Tibial artery (tissue), 4 donors: Measurements from ENCODE around the gene TBXAS1.

Source experiments
- DNase-seq, 2 donors: peaks; one replicate each; pipeline ENCODE4 v3.0.0-alpha.2; 2019
- H3K27ac ChIP-seq, 2 donors: fragments of 200-600 bp; sonication (generic) in 1 of 2; 1 replicate in 1 of 2; 2 replicates in 1 of 2; pipeline ENCODE4 v1.5.1; 2018 to 2019; ENCODE audit warnings: mild to moderate bottlenecking in 1 of 2
- H3K27me3 ChIP-seq, 2 donors: fragments of 200-600 bp; sonication (generic) in 1 of 2; one replicate each; pipeline versions ENCODE4 v1.5.1 to v1.6.0; 2016 to 2019
- H3K36me3 ChIP-seq, 3 donors: fragments of 200-600 bp; sonication (generic) in 2 of 3; one replicate each; pipeline ENCODE4 v1.5.1; 2016 to 2019; ENCODE audit warnings: mild to moderate bottlenecking in 2 of 3
- H3K4me1 ChIP-seq, 4 donors: fragments of 200-600 bp; sonication (generic) in 2 of 4; 1 replicate in 3 of 4; 2 replicates in 1 of 4; pipeline ENCODE4 v1.5.1; 2016 to 2019
- H3K4me3 ChIP-seq, 2 donors: fragments of 200-600 bp; sonication (generic) in 1 of 2; 1 replicate in 1 of 2; 2 replicates in 1 of 2; pipeline ENCODE4 v1.5.1; 2018 to 2019; ENCODE audit warnings: mild to moderate bottlenecking in 2 of 2
- H3K9me3 ChIP-seq, 3 donors: fragments of 200-600 bp; sonication (generic) in 1 of 3; one replicate each; pipeline ENCODE4 v1.5.1; 2016 to 2019
- CTCF ChIP-seq, 2 experiments: fragments of 200-600 bp in 1 of 2; fragments of 450-650 bp in 1 of 2; IDR thresholded peaks; one replicate each; pipeline ENCODE4 v1.5.1; 2017 to 2019; ENCODE audit warnings: antibody characterized with exemption in 2 of 2, mild to moderate bottlenecking in 1 of 2, moderate library complexity in 1 of 2
- intact Hi-C: fragments of 100-400 bp; cut with DNase I; formaldehyde crosslinking; loops from one replicate; pipeline ENCODE4 v1.15.0; 2023; ENCODE audit warnings: low total_unique reads

The TBXAS1 gene

GRCh38 chr7:139886206-139886605, 57.1 kb downstream of the TBXAS1 start:
- no peak for TF ChIP-seq CTCF (IDR thresholded peaks at IDR 0.05)
- Histone ChIP-seq H3K27ac (no peak overlapping the region), H3K9me3 (no peaks in the 10 kb centered on the region), H3K4me1 (no peaks in the 10 kb centered on the region), H3K27me3 (no peaks in the 10 kb centered on the region), H3K36me3 (no peaks in the 10 kb centered on the region), H3K4me3 (no peak overlapping the region)
- no peak for DNase-seq
- intact Hi-C loops, result no loop called here

- Histone ChIP-seq H3K36me3 (no peaks in the 10 kb centered on the region), H3K27ac (no peak overlapping the region), H3K4me3 (no peak overlapping the region), H3K4me1 (no peaks in the 10 kb centered on the region), H3K27me3 (no peaks in the 10 kb centered on the region), H3K9me3 (no peaks in the 10 kb centered on the region)
- intact Hi-C loops, result no loop called here
- DNase-seq, result no peak
- no peak for TF ChIP-seq CTCF (IDR thresholded peaks at IDR 0.05)
Observed at GRCh38 chr7:139886899-139887298, 57.8 kb downstream of the TBXAS1 start.

DNA sequence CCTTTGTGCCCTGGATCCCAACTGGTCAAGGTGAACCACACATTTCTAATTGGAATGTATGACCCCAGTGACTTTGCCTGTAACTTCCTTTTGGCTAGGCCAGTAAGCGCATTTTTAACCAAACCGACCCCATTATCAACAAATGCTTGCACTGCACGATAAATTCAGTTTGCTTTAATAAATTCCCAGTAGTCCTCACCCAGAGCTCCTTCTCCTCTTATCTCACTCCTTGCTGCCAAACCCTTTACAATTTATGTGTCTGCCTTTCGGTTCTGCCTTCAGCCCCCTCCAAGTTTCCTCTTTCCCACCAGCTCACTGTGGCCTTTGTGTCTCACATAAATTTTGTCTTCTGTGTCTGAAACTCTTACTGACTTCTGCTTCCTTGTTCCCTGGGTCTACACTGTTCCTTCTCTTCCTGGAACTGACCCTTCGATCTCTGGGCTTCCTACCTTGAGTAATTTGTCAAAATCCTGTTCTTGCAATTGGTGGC, 59.0 kb downstream of the TBXAS1 start:
- Histone ChIP-seq H3K27me3 (no peaks in the 10 kb centered on the region), H3K4me1 (no peaks in the 10 kb centered on the region), H3K9me3 (no peaks in the 10 kb centered on the region), H3K4me3 (no peak overlapping the region), H3K27ac (no peak overlapping the region), H3K36me3 (no peaks in the 10 kb centered on the region)
- no peak for DNase-seq
- intact Hi-C loops, result no loop called here
- no peak for TF ChIP-seq CTCF (IDR thresholded peaks at IDR 0.05)

DNA sequence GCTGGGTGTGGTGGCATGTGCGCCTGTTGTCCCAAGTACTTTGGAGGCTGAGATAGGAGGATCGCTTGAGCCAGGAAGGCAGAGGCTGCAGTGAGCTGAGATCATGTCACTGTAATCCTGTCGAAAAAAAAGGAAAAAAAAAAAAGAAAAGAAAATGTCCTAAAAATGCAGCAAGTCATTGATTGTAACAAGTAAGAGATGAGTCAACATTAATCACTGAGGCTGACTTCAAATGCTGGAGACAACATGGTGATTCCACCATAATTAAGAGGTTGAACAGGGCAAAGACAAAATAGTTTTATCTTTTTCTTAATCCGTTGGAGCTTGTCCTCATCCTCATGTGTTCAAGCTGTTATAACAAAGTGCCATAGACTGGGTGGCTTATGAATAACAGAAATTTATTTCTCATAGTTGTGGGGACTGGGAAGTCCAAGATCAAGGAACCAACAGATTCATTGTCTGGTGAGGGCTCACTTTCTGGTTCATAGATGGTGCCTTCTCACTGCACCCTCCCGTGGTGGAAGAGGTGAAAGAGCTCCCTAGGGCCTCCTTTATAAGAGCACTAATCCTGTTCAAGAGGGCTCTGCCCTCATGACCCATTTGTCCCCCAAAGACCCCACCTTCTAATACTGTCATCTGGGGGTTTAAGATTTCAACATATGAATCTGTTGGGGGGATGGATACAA, 60.3 kb downstream of the TBXAS1 start:
- DNase-seq, result no peak
- Histone ChIP-seq H3K27ac (no peak overlapping the region), H3K9me3 (no peaks in the 10 kb centered on the region), H3K4me1 (no peaks in the 10 kb centered on the region), H3K36me3 (no peaks in the 10 kb centered on the region), H3K27me3 (no peaks in the 10 kb centered on the region), H3K4me3 (no peak overlapping the region)
- intact Hi-C loops, result no loop called here
- no peak for TF ChIP-seq CTCF (IDR thresholded peaks at IDR 0.05)

- no peak for TF ChIP-seq CTCF (IDR thresholded peaks at IDR 0.05)
- DNase-seq, result no peak
- intact Hi-C loops, result no loop called here
- no peaks in the 10 kb centered on the region for H3K4me1 ChIP-seq
- H3K27ac ChIP-seq, result no peak overlapping the region
- H3K27me3 ChIP-seq, result no peaks in the 10 kb centered on the region
- no peaks in the 10 kb centered on the region for H3K36me3 ChIP-seq
- no peaks in the 10 kb centered on the region for H3K9me3 ChIP-seq
- no peak overlapping the region for H3K4me3 ChIP-seq
Observed at GRCh38 chr7:139893461-139893860, 64.4 kb downstream of the TBXAS1 start.

DNA sequence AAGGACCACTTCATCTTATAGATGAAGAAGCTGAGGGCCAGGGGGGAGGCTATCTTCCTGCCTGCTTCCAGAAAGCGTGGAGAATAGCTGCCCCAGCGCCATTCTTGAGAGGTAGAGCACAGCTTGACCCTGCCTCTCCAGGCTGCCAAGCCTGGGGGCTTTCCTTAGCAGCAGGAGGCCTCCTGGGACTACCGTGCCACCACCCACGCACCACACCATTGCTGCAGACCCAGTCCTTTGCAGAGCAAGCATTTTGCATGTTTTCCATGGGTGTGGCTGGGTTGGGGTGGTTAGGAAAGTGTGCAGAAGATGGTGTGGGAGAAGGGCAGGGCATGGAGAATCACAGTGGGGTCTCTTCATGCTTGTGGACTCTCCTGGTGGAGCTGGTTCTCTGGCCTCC, 64.9 kb downstream of the TBXAS1 start:
- Histone ChIP-seq H3K9me3 (no peaks in the 10 kb centered on the region), H3K27me3 (no peaks in the 10 kb centered on the region), H3K36me3 (no peaks in the 10 kb centered on the region), H3K27ac (no peak overlapping the region), H3K4me3 (no peak overlapping the region), H3K4me1 (no peaks in the 10 kb centered on the region)
- no peak for DNase-seq
- no peak for TF ChIP-seq CTCF (IDR thresholded peaks at IDR 0.05)
- intact Hi-C loops, result no loop called here
